Measurements from ENCODE around the gene INS.

GRCh38 chr11:2149460-2149859 is 11.5 kb downstream of the INS start:
- TF ChIP-seq CTCF (IDR thresholded peaks at IDR 0.05) (no peak), POLR2A (IDR thresholded peaks at IDR 0.05) (no peak)

All from esophagus squamous epithelium (tissue), 4 donors.